Stimulated activated CD4-positive, alpha-beta T cell treated with anti-CD3 and anti-CD28 coated beads, TNF-alpha, amount 100 ng/mL, for 48 hours (primary cell): ENCODE data around the gene C1D.
"Not testable (repeated sequence)": the region's sequence is repeated elsewhere in the genome, so short reads cannot be mapped to it uniquely, and the experiment has no call there.

Experiments
- DNase-seq, 3 donors: peaks; one replicate each; pipeline ENCODE4 v3.0.0-alpha.2; 2020; ENCODE audit warnings: low read depth in 3 of 3

The C1D gene, protein sequence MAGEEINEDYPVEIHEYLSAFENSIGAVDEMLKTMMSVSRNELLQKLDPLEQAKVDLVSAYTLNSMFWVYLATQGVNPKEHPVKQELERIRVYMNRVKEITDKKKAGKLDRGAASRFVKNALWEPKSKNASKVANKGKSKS

DNA sequence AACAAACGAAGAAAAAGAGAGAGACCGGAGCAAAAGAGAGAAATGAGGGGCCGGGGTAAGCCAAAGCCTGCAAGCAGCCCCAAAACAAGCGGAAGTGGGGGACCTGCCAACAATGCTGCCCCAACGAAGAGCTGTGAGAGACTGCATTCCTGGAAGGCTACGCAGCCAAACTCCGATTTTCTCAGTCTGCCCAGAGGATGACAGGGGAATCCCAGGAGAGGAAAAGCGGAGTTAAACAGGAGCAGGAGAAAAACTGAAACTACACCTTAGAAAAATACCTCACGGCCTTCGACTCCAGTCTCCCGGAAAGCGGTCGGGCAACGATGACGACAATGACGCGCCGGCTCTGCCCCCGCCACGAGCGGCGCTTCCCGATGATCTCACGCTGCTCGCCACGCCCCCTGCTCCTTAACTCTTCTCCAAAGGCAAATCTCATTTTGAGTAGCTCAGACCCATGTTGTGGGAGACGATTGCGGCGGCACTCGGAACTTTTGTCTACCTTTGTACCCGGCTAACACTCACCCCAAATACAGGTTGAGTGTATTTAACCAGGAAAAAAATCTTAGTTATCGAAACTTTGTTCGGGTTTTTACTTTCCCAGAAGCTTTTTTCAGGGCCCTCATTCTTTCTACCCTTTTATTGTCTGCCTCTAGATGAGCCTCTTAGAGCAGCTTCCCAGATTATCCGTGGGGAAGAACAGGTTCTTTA is at the start of gene C1D:
Gene C1D (minus strand): TSS at position 325 of the 708 bp plus-strand sequence. CDS start 15,694 bp downstream, outside the sequence.
- peak; percentile 84 to 90 (median 88) for DNase-seq

- no peak for DNase-seq
Measured at GRCh38 chr2:68110102-68110501, 47.3 kb upstream of the C1D start.

DNA sequence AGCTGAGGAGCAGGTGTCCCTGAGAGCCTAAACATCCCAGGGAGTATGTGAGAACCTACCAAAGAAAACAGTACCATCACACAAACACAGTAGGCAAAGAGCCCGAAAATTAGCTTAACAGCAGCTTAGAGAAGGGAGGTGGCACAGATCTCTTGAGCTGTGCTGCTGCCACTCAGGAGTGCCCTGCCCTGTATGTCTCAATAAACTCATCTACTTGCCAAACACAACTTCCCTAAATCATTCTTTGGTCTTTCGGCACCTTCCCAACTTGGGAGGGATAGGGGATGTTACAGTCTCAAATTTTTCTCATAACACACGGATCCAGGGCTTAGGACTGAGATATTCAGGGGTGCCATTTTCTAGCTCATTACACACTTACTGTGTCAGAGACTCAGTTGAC is 45.3 kb upstream of the C1D start:
- DNase-seq = no peak

DNA sequence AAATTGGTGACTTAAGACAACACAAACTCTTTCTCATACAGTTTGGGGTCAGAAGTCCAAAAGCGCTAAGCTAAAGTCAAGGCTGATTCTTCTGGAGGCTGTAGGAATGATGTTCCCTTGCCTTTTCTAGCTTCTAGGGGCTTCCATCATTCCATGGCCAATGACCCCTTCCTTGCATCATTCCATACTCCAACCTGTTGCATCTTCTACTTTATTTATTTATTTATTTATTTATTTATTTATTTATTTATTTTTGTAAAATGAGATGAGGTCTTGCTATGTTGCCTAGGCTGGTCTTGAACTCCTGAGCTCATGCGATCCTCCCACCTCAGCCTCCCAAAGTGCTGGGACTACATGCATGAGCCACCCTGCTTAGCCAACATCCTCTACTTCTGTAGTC is 44.7 kb upstream of the C1D start:
- DNase-seq = no peak

DNA sequence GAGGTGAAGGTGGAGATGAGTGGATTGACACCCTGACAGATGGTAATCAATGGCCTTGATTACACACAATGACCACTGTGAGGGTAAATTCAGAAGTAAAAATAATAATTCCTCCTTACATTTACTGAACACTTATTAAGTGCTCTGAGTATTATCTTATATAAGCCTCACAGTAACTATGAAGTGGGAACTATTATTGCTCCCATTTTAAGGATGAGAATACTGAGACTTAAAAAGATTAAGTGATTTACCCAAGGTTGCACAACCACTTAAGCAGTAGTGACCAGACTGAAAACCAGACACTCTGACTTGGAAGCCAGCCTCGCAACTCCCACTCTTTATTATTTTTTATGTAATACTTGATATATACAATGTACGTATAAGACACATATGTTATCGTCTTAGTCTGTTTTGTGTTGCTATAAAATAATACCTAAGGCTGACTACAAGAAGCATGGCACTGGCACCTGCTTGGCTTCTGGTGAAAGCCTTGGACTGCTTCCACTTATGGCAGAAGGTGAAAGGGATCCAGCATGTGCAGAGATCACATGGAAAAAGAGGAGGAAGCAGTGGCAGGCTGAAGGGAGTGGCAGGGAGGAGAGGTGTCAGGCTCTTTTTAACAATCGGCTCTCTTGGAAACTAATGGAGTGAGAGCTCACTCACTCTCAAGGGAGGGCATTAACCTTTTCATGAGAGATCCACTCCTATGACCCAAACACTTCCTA is 41.5 kb upstream of the C1D start:
- no peak for DNase-seq

DNA sequence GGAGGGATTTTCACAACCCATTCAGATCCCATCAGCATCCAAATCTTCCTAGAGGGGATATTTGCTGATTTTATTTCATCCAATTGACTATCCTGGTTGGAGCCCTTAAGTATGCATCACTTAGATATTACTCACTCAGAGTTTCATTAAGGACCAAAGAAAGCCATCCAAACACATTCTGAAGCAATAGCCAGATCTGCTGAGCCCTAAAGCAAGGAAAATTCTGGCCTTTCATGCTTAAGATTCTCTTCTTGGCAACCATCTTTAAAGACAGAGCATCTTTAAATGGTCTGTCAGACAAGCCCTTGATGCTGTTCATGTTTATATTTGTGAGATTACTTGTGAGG is 40.9 kb upstream of the C1D start:
- no peak for DNase-seq

GRCh38 chr2:68103030-68103708 is 40.4 kb upstream of the C1D start:
- no peak for DNase-seq

- DNase-seq = no peak
Measured at GRCh38 chr2:68100189-68100588, 37.4 kb upstream of the C1D start.

DNA sequence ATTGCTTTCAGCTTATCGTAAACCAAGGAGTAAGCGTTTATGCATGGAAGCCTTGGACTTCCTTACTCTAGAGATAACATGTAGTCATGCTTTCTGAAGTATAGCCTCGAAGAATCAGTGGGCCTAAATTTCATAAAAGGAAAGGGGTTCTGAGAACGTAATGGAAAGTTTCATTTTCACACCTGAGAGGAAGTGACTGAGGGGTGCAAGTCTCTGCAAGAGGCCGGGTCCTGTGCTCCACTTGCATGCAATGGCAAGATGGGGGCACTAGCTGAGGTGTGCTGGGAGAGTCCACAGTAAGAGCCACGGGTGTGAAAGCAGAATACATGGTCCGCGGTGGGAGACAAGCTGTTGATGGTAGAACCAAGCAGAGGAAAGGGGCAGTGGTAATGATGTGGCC is 36.5 kb upstream of the C1D start:
- DNase-seq = no peak

GRCh38 chr2:68098291-68098797 is 35.5 kb upstream of the C1D start:
- no peak for DNase-seq

DNA sequence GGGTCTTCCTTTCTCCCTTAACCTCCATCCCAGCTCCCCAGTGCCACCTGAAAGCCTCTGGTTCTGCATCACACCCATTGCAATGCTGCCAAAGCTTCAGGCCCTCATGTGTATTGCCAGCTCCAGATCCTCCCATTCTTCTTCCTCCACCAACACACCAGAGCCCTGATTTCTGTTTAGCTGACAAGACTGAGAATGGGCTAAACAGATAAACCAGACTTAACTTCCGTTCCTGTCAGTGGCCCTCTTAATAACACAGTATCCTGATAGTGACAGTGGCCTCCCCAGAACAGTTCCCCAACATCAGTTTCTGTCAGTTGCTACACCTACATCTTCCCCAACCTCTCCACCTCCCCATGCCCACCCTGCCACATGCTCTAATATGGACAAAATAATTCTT is 31.3 kb upstream of the C1D start:
- no peak for DNase-seq

DNA sequence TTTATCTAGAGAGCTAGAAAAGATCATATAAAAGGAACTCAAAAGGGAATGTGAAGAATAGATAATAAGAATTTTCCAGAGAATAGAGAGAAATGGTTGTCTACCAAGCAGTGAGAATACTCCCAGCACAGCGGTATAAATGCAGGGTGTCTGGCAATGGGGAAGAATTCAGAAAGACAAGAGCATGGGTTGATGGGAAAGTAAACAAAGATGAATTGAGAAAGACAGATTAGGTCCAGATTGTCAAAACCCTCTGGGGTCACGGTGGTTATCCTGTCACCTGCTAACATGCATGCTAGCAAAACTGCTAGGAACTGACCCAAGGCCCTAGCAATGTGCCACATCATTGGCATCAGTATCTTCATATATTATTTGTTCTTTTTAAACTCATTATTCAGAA is 30.8 kb upstream of the C1D start:
- DNase-seq = no peak

DNA sequence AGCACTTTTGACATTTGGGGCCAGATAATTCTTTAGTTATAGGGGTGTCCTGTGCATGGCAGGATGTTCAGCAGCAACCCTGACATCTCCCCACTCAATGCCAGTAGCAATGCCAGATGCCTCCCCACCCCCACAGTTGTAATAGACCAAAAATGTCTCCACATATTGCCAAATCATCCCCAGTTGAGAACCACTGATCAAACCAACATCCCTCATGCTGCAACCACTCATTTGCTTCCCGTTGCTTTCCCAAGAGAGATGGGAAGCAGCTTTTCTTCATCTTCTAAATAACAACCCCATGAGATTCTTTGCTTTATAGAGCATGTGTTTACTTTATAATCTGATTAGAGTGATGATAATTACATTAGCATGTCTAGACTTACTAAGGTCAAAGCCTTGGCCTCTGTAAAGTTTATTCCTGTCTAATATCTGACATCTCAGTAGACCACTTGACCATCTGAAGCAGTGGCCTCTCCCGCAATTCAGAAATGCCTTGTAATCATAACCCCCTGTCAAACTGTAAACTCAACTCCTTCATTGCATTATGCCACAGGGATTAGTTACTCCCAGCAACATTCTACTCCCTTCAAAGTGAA is 28.7 kb upstream of the C1D start:
- DNase-seq = no peak

DNA sequence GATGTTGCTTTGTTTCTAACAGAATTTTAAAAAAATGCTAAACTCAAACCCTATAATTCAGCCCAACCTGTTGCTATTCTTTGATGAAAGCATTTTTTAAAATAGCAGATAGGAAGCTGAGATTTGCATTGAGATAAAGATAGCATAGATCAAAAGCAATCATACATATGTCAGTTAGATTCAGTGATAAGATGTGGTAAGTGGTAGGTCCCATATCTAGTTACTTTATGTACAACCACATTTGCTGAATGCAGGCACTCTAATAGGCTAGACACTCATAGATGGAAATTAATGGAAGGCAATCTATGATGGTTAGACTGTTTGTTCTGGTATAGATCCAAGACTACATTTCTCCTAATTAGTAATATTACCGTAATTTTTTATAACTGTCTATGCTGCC is 27.2 kb upstream of the C1D start:
- DNase-seq = no peak

DNA sequence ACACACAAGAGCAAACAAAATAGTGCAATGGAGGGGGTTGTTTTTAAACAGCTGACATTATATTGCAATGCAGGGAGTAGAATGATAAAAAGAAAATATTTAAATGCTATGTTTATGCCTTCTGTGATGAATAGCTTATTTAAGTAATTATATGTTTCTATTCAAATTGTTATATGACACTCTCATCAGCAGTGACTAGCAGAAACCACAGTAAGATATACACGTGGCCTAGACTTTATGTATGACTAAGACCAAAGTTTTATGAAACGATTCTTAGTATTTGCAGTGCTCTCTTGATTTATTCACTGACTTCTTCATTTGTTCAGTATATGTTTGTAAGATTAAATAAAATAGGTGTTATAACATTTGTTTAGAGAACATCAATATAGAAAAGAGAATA is 26.1 kb upstream of the C1D start:
- no peak for DNase-seq

DNA sequence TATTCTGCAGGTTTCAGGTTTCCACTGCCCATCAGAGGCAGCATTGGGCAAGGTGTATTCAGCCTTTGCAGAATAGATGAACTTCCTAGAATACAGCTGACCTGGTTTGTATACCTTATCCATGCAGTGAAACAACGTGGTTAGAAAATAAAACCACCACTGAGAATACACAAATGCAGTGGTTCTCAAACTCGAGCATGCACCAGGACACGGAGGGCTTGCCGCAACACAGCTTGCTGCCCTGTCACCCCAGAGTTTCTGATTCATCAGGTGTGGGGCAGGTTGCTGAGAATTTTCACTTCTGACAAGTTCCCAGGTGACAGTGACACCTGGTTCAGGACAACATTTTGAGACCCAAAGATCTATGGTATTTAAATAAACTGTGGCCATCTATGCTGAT is 23.4 kb upstream of the C1D start:
- no peak for DNase-seq

GRCh38 chr2:68083346-68083745 is 20.5 kb upstream of the C1D start:
- DNase-seq = no peak

GRCh38 chr2:68074050-68074449 is 11.2 kb upstream of the C1D start:
- no peak for DNase-seq

GRCh38 chr2:68063797-68064646 is 1.2 kb upstream of the C1D start:
- DNase-seq = not testable (repeated sequence)

DNA sequence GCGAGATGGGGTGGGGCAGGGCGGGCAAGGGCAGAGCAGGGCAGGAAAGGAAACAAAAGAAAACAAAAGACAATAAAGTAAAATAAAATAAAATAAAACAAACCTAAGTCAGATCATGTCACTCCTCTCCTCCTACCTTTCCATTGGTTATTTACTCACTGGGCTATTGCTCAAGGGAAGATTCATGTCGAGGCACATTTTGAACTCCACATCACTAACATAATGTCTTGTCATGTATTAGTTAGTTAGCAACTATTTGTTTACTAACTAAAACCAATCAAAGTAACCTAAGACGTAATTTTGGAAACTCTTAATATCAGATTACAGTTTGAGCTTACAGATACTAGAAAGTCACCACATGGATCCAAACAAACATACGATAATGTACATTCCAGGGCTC is 2.2 kb downstream of the C1D start:
- no peak for DNase-seq
